ENCODE measurements around the gene PAM16. TPM values are rescaled to one million over a fixed set of nuclear protein-coding genes. Genes with fewer than 3 reads are reported as not detected.
"Not testable (repeated sequence)": the region's sequence is repeated elsewhere in the genome, so short reads cannot be mapped to it uniquely, and the experiment has no call there.

Gene PAM16
- total and polyA plus RNA-seq, 4 donors: 14.0 to 70.5 (median 29.6) TPM

- no peaks in the 10 kb centered on the region for H3K9me3 ChIP-seq (ENCODE audit: control insufficient read depth in 4 of 4, low read length in 3 of 4)
- no peak overlapping the region for H3K4me3 ChIP-seq (ENCODE audit: low read depth in 1 of 3, low read length in 3 of 3)
- WGBS: 74% methylated on average over 26 of the region's 26 CpGs
- DNase-seq (ENCODE audit: low spot score): no peak
- peak overlapping the region; percentile 79 to 94 for H3K27ac ChIP-seq (ENCODE audit: low read depth in 1 of 2, low read length in 2 of 2)
- TF ChIP-seq HNF4A (conservative IDR thresholded peaks at IDR 0.05) (no peak), JUND (IDR thresholded peaks at IDR 0.05) (no peak), RXRA (IDR thresholded peaks at IDR 0.05) (no peak), GABPA (IDR thresholded peaks at IDR 0.05 in 1 of 2, conservative IDR thresholded peaks at IDR 0.05 in 1 of 2) (no peak), EGR1 (IDR thresholded peaks at IDR 0.05; ENCODE audit: low read depth in 2 of 2) (no peak), CTCF (IDR thresholded peaks at IDR 0.05; ENCODE audit: low read depth, low read length, missing input control) (no peak), RAD21 (IDR thresholded peaks at IDR 0.05) (no peak), FOXA1 (IDR thresholded peaks at IDR 0.05) (no peak), NR2F2 (IDR thresholded peaks at IDR 0.05) (no peak), FOXA2 (IDR thresholded peaks at IDR 0.05) (no peak), TAF1 (conservative IDR thresholded peaks at IDR 0.05) (no peak), HNF4G (IDR thresholded peaks at IDR 0.05) (no peak), ATF3 (IDR thresholded peaks at IDR 0.05) (no peak)
- TF ChIP-seq, protein P1, sequence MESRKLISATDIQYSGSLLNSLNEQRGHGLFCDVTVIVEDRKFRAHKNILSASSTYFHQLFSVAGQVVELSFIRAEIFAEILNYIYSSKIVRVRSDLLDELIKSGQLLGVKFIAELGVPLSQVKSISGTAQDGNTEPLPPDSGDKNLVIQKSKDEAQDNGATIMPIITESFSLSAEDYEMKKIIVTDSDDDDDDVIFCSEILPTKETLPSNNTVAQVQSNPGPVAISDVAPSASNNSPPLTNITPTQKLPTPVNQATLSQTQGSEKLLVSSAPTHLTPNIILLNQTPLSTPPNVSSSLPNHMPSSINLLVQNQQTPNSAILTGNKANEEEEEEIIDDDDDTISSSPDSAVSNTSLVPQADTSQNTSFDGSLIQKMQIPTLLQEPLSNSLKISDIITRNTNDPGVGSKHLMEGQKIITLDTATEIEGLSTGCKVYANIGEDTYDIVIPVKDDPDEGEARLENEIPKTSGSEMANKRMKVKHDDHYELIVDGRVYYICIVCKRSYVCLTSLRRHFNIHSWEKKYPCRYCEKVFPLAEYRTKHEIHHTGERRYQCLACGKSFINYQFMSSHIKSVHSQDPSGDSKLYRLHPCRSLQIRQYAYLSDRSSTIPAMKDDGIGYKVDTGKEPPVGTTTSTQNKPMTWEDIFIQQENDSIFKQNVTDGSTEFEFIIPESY (IDR thresholded peaks at IDR 0.05): no peak
- TF ChIP-seq, protein P2, sequence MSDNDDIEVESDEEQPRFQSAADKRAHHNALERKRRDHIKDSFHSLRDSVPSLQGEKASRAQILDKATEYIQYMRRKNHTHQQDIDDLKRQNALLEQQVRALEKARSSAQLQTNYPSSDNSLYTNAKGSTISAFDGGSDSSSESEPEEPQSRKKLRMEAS (IDR thresholded peaks at IDR 0.05): no peak
- no peaks in the 10 kb centered on the region for H3K27me3 ChIP-seq (ENCODE audit: control insufficient read depth in 4 of 4, insufficient read depth in 4 of 4, low read length in 3 of 4)
- peaks cover 0 to 10% (median 5%) of the 10 kb centered on the region in 4 donors for H3K36me3 ChIP-seq (ENCODE audit: control insufficient read depth in 4 of 4, insufficient read depth in 3 of 4, low read depth in 1 of 4, low read length in 3 of 4)
- peaks cover 12 to 46% (median 34%) of the 10 kb centered on the region in 4 donors for H3K4me1 ChIP-seq (ENCODE audit: control insufficient read depth in 4 of 4, insufficient read depth in 4 of 4, low read length in 3 of 4)
- no peak overlapping the region for H3K9ac ChIP-seq (ENCODE audit: low read depth in 1 of 2, low read length in 2 of 2)
These were observed 5.9 kb downstream of the PAM16 start for GRCh38 chr16:4344983-4345835.

GRCh38 chr16:4344300-4344982 is 6.7 kb downstream of the PAM16 start:
- peak overlapping the region; percentile 79 to 94 for H3K27ac ChIP-seq (ENCODE audit: low read depth in 1 of 2, low read length in 2 of 2)

More at GRCh38 chr16:4344300-4344982, 6.7 kb downstream of the PAM16 start:
- WGBS: 63% methylated on average over 10 of the region's 10 CpGs
- H3K4me3 ChIP-seq (ENCODE audit: low read depth in 1 of 3, low read length in 3 of 3); H3K27me3 ChIP-seq (ENCODE audit: control insufficient read depth in 4 of 4, insufficient read depth in 4 of 4, low read length in 3 of 4); DNase-seq (ENCODE audit: low spot score); H3K9ac ChIP-seq (ENCODE audit: low read depth in 1 of 2, low read length in 2 of 2); H3K9me3 ChIP-seq (ENCODE audit: control insufficient read depth in 4 of 4, low read length in 3 of 4): not testable (repeated sequence)
- peaks cover 0 to 12% (median 8%) of the 10 kb centered on the region in 4 donors for H3K36me3 ChIP-seq (ENCODE audit: control insufficient read depth in 4 of 4, insufficient read depth in 3 of 4, low read depth in 1 of 4, low read length in 3 of 4)
- H3K4me1 ChIP-seq (ENCODE audit: control insufficient read depth in 4 of 4, insufficient read depth in 4 of 4, low read length in 3 of 4): peaks cover 10 to 40% (median 34%) of the 10 kb centered on the region in 4 donors
